HepG2 (cell line): ENCODE results near the gene BAG5. TPM values are rescaled to one million over a fixed set of nuclear protein-coding genes. Genes with fewer than 3 reads are reported as not detected.
A peak's percentile ranks its signal among the peaks of the same experiment; 100 is the strongest.

ENCODE experiments used
- BRD4 ChIP-seq: sonication (generic); formaldehyde crosslinking; IDR thresholded peaks from 2 replicates; pipeline ENCODE4 v1.4.0; 2020; ENCODE audit warnings: missing genetic modification reagents
- CCAR2 ChIP-seq: fragments of 200-400 bp; formaldehyde crosslinking; optimal IDR thresholded peaks from 2 replicates; pipeline ENCODE3; 2018; ENCODE audit warnings: low read depth, mild to moderate bottlenecking, low read length, moderate library complexity
- CENPX ChIP-seq: sonication (generic); formaldehyde crosslinking; IDR thresholded peaks from 2 replicates; pipeline ENCODE4 v1.9.0; 2021; ENCODE audit warnings: mild to moderate bottlenecking, missing genetic modification reagents, moderate library complexity
- DMAP1 ChIP-seq: IDR thresholded peaks from 2 replicates; pipeline ENCODE4 v1.6.1; 2016
- ETV5 ChIP-seq: IDR thresholded peaks from 2 replicates; pipeline ENCODE4 v1.6.1; 2018; ENCODE audit warnings: missing biosample characterization, missing genetic modification reagents, inconsistent platforms, borderline replicate concordance
- FOXC1 ChIP-seq: sonication (generic); formaldehyde crosslinking; IDR thresholded peaks from 2 replicates; pipeline ENCODE4 v1.8.0; 2022; ENCODE audit warnings: mild to moderate bottlenecking, missing genetic modification reagents, borderline replicate concordance
- GZF1 ChIP-seq: sonication (generic); formaldehyde crosslinking; IDR thresholded peaks from 2 replicates; pipeline ENCODE4 v1.5.1; 2020; ENCODE audit warnings: mild to moderate bottlenecking, missing genetic modification reagents
- MAF1 ChIP-seq: sonication (generic); formaldehyde crosslinking; IDR thresholded peaks from 2 replicates; pipeline ENCODE4 v1.5.0; 2020; ENCODE audit warnings: missing genetic modification reagents, borderline replicate concordance
- YEATS2 ChIP-seq: sonication (generic); formaldehyde crosslinking; IDR thresholded peaks from 2 replicates; pipeline ENCODE4 v1.4.0; 2020; ENCODE audit warnings: missing genetic modification reagents, borderline replicate concordance
- ZNF598 ChIP-seq: sonication (generic); formaldehyde crosslinking; IDR thresholded peaks from 2 replicates; pipeline ENCODE4 v1.5.1; 2020; ENCODE audit warnings: mild to moderate bottlenecking, missing genetic modification reagents, borderline replicate concordance
- ZNF607 ChIP-seq: sonication (generic); formaldehyde crosslinking; IDR thresholded peaks from 2 replicates; pipeline ENCODE4 v1.5.1; 2020; ENCODE audit warnings: missing genetic modification reagents, mild to moderate bottlenecking, borderline replicate concordance
- polyA plus RNA-seq, 8 experiments: library from polyadenylated mRNA; depleted of rRNA in 3 of 8; stranded (reverse) in 7 of 8; unstranded in 1 of 8; fragments of >200 nt; fragmentation: Illumina TruSeq in 4 of 8; extraction: Trizol in 4 of 8; gene quantifications; 2 replicates each; pipeline versions ENCODE4 v1.2.1 to v1.2.3, GENCODE V29; 2011 to 2016; ENCODE audit warnings: low read depth in 4 of 8, missing spikeins in 1 of 8, mixed read lengths in 1 of 8; ENCODE audit not compliant: insufficient read depth in 1 of 8
- total RNA-seq, 5 experiments: library from RNA; depleted of rRNA; stranded (reverse); fragments of >200 nt; fragmentation: Illumina TruSeq; extraction: Trizol; gene quantifications; 2 replicates each; pipeline ENCODE4 v1.2.3, GENCODE V29; 2016; ENCODE audit warnings: low read depth in 1 of 5
- TF ChIP-seq, protein P1 (sequence below): sonication (generic); formaldehyde crosslinking; IDR thresholded peaks from 2 replicates; pipeline ENCODE4 v1.5.0; 2020; ENCODE audit warnings: mild to moderate bottlenecking, missing genetic modification reagents
- TF ChIP-seq, protein P2 (sequence below): sonication (generic); formaldehyde crosslinking; IDR thresholded peaks from 2 replicates; pipeline ENCODE4 v1.5.0; 2020; ENCODE audit warnings: mild to moderate bottlenecking, missing genetic modification reagents, borderline replicate concordance
- TF ChIP-seq, protein P3 (sequence below): sonication (generic); formaldehyde crosslinking; IDR thresholded peaks from 2 replicates; pipeline ENCODE4 v1.8.0; 2023; ENCODE audit warnings: mild to moderate bottlenecking, missing genetic modification reagents

BAG5 gene
- total and polyA plus RNA-seq, 2 of the 13 experiments (the other 11 are each of a cell fraction or from before 2014, with no cell fraction given): 3.5 to 21.0 TPM

DNA sequence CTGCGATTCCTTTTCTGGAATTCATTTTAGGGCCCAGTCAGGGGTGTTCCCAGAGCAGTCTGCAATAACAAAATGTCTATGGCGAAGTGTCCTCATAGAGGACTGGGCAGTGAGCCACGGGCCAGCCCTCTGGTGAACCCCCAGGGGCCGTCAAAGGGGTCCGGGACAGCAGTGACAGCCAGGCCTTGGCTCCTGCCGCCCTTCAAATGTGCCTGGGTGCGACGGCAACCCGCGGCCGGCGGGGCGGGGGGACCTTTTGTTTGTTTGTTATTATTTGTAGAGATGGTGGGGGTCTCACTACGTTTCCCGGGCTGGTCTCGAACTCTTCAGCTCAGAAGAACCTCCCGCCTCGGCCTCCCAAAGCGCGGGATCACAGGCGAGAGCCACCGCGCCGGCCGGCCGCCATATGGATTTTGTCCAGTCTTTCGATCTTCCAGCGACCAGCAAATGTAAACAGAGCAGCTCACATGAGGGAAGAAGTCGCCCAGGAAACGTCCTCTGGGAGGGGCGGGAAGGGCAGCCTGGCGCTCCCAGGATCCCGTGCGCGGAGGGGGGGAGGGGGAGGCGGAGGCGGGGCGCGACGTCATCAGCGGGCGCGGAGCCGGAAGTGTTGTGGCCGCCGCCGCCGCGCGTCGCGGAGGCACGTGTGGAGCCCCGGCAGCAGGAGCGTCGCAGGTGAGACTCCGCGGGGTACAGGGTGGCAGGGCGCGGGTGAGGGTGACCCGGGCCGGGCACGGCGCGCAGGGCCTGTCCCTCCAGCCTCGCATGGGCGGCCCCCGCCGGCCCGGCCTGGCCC is 33.7 kb downstream of the BAG5 start, which contains the start of gene TRMT61A (continued):
- TF ChIP-seq, protein P1, sequence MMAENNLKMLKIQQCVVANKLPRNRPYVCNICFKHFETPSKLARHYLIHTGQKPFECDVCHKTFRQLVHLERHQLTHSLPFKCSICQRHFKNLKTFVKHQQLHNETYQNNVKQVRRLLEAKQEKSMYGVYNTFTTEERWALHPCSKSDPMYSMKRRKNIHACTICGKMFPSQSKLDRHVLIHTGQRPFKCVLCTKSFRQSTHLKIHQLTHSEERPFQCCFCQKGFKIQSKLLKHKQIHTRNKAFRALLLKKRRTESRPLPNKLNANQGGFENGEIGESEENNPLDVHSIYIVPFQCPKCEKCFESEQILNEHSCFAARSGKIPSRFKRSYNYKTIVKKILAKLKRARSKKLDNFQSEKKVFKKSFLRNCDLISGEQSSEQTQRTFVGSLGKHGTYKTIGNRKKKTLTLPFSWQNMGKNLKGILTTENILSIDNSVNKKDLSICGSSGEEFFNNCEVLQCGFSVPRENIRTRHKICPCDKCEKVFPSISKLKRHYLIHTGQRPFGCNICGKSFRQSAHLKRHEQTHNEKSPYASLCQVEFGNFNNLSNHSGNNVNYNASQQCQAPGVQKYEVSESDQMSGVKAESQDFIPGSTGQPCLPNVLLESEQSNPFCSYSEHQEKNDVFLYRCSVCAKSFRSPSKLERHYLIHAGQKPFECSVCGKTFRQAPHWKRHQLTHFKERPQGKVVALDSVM (CRISPR knock-in tag): peak; percentile 96
- TF ChIP-seq, protein P2, sequence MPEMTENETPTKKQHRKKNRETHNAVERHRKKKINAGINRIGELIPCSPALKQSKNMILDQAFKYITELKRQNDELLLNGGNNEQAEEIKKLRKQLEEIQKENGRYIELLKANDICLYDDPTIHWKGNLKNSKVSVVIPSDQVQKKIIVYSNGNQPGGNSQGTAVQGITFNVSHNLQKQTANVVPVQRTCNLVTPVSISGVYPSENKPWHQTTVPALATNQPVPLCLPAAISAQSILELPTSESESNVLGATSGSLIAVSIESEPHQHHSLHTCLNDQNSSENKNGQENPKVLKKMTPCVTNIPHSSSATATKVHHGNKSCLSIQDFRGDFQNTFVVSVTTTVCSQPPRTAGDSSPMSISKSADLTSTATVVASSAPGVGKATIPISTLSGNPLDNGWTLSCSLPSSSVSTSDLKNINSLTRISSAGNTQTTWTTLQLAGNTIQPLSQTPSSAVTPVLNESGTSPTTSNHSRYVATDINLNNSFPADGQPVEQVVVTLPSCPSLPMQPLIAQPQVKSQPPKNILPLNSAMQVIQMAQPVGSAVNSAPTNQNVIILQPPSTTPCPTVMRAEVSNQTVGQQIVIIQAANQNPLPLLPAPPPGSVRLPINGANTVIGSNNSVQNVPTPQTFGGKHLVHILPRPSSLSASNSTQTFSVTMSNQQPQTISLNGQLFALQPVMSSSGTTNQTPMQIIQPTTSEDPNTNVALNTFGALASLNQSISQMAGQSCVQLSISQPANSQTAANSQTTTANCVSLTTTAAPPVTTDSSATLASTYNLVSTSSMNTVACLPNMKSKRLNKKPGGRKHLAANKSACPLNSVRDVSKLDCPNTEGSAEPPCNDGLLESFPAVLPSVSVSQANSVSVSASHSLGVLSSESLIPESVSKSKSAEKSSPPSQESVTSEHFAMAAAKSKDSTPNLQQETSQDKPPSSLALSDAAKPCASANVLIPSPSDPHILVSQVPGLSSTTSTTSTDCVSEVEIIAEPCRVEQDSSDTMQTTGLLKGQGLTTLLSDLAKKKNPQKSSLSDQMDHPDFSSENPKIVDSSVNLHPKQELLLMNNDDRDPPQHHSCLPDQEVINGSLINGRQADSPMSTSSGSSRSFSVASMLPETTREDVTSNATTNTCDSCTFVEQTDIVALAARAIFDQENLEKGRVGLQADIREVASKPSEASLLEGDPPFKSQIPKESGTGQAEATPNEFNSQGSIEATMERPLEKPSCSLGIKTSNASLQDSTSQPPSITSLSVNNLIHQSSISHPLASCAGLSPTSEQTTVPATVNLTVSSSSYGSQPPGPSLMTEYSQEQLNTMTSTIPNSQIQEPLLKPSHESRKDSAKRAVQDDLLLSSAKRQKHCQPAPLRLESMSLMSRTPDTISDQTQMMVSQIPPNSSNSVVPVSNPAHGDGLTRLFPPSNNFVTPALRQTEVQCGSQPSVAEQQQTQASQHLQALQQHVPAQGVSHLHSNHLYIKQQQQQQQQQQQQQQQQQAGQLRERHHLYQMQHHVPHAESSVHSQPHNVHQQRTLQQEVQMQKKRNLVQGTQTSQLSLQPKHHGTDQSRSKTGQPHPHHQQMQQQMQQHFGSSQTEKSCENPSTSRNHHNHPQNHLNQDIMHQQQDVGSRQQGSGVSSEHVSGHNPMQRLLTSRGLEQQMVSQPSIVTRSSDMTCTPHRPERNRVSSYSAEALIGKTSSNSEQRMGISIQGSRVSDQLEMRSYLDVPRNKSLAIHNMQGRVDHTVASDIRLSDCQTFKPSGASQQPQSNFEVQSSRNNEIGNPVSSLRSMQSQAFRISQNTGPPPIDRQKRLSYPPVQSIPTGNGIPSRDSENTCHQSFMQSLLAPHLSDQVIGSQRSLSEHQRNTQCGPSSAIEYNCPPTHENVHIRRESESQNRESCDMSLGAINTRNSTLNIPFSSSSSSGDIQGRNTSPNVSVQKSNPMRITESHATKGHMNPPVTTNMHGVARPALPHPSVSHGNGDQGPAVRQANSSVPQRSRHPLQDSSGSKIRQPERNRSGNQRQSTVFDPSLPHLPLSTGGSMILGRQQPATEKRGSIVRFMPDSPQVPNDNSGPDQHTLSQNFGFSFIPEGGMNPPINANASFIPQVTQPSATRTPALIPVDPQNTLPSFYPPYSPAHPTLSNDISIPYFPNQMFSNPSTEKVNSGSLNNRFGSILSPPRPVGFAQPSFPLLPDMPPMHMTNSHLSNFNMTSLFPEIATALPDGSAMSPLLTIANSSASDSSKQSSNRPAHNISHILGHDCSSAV: no peak
- TF ChIP-seq, protein P3, sequence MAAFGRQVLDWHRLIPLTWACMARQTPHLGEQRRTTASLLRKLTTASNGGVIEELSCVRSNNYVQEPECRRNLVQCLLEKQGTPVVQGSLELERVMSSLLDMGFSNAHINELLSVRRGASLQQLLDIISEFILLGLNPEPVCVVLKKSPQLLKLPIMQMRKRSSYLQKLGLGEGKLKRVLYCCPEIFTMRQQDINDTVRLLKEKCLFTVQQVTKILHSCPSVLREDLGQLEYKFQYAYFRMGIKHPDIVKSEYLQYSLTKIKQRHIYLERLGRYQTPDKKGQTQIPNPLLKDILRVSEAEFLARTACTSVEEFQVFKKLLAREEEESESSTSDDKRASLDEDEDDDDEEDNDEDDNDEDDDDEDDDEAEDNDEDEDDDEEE: peak; percentile 67; the same call in 1 of the 2 replicates
- peak; percentile 86 for TF ChIP-seq ZNF607 (CRISPR knock-in tag)
- TF ChIP-seq FOXC1 (CRISPR knock-in tag): no peak
- no peak for TF ChIP-seq CCAR2
- 0 out of 2 replicates have a peak, but pooled peaks have one; percentile 29 for TF ChIP-seq ZNF598 (CRISPR knock-in tag)
- peak; percentile 66 for TF ChIP-seq DMAP1 (CRISPR knock-in tag)
- no peak; the same call in 1 of the 2 replicates for TF ChIP-seq BRD4 (CRISPR knock-in tag)
- TF ChIP-seq GZF1 (CRISPR knock-in tag): peak; percentile 5; the same call in 1 of the 2 replicates
- TF ChIP-seq CENPX (CRISPR knock-in tag): no peak
- 0 out of 2 replicates have a peak, but pooled peaks have one; percentile 62 for TF ChIP-seq YEATS2 (CRISPR knock-in tag)
- peak; percentile 26; the same call in 1 of the 2 replicates for TF ChIP-seq MAF1 (CRISPR knock-in tag)
- TF ChIP-seq ETV5 (CRISPR knock-in tag): peak; percentile 42; the same call in 1 of the 2 replicates
